Hepatocyte (in vitro differentiated cells): ENCODE data around the gene NUDT4B. TPM values are rescaled to one million over a fixed set of nuclear protein-coding genes. Genes with fewer than 3 reads are reported as not detected.
"Not testable (repeated sequence)": the region's sequence is repeated elsewhere in the genome, so short reads cannot be mapped to it uniquely, and the experiment has no call there.

Experiments
- DNase-seq: peaks from one replicate; pipeline ENCODE4 v3.0.0-alpha.2; 2016; ENCODE audit warnings: low spot score
- H2AFZ ChIP-seq: fragments of 200-600 bp; sonication (generic); 2 replicates; pipeline ENCODE4 v1.6.0; 2016; ENCODE audit warnings: antibody characterized with exemption, mild to moderate bottlenecking
- H3K27ac ChIP-seq: fragments of 200-600 bp; sonication (generic); 2 replicates; pipeline ENCODE4 v1.5.1; 2016; ENCODE audit warnings: mild to moderate bottlenecking
- H3K27me3 ChIP-seq: fragments of 200-600 bp; sonication (generic); 2 replicates; pipeline ENCODE4 v1.6.1; 2016
- H3K36me3 ChIP-seq: fragments of 200-600 bp; sonication (generic); replicated peaks from 2 replicates; pipeline ENCODE4 v1.5.1; 2016; ENCODE audit warnings: low read depth; ENCODE audit not compliant: insufficient read depth
- H3K4me1 ChIP-seq: fragments of 200-600 bp; sonication (generic); 2 replicates; pipeline ENCODE4 v1.5.1; 2016; ENCODE audit warnings: mild to moderate bottlenecking, moderate library complexity; ENCODE audit not compliant: insufficient read depth
- H3K4me2 ChIP-seq: fragments of 200-600 bp; sonication (generic); 2 replicates; pipeline ENCODE4 v1.6.0; 2016
- H3K4me3 ChIP-seq: fragments of 200-600 bp; sonication (generic); 2 replicates; pipeline ENCODE4 v1.5.1; 2016; ENCODE audit warnings: mild to moderate bottlenecking
- H3K79me2 ChIP-seq: fragments of 200-600 bp; sonication (generic); 2 replicates; pipeline ENCODE4 v1.6.0; 2017; ENCODE audit warnings: mild to moderate bottlenecking
- H3K9me2 ChIP-seq: fragments of 200-600 bp; sonication (generic); replicated peaks from 2 replicates; pipeline ENCODE4 v1.6.0; 2017; ENCODE audit warnings: mild to moderate bottlenecking; ENCODE audit not compliant: insufficient read depth
- H3K9me3 ChIP-seq: fragments of 200-600 bp; sonication (generic); 2 replicates; pipeline ENCODE4 v1.5.1; 2016; ENCODE audit warnings: low read depth, mild to moderate bottlenecking
- H4K20me1 ChIP-seq: fragments of 200-600 bp; sonication (generic); 2 replicates; pipeline ENCODE4 v1.6.0; 2016; ENCODE audit warnings: mild to moderate bottlenecking; ENCODE audit not compliant: insufficient read depth, poor library complexity, severe bottlenecking
- WGBS: methylation state at CpG from one replicate; pipeline ENCODE4 v1.1.6; 2016; ENCODE audit warnings: low lambda C conversion rate; ENCODE audit errors: missing lambda C conversion rate; 5-methylcytosine and 5-hydroxymethylcytosine counted together
- polyA plus RNA-seq: library from polyadenylated mRNA; unstranded; fragments of >200 nt; fragmentation: Nextera tagmentation; extraction: Ambion mirVana; gene quantifications from 2 replicates; pipeline ENCODE4 v1.2.1, GENCODE V29; 2016
- total RNA-seq: library from RNA; depleted of rRNA; stranded (reverse); fragments of >200 nt; gene quantifications from 2 replicates; pipeline ENCODE4 v1.2.3, GENCODE V29; 2014

Gene NUDT4B
- total RNA-seq = 107 and 127 TPM in 2 replicates
- polyA plus RNA-seq = 11.6 and 14.8 TPM in 2 replicates

GRCh38 chr1:148748563-148749334 is at the start of gene NUDT4B:
NUDT4B (plus strand) TSS chr1:148748774; CDS start chr1:148748953, 179 bp downstream.
- H3K79me2 ChIP-seq, H3K27ac ChIP-seq, H3K9me2 ChIP-seq, DNase-seq, H3K9me3 ChIP-seq, H3K4me3 ChIP-seq, H3K36me3 ChIP-seq, H3K27me3 ChIP-seq, H2AFZ ChIP-seq, H4K20me1 ChIP-seq, H3K4me2 ChIP-seq, H3K4me1 ChIP-seq: not testable (repeated sequence)
- no CpG with 5 or more reads among the region's 68 CpGs for WGBS

GRCh38 chr1:148699357-148699756 is 49.2 kb upstream of the NUDT4B start:
- not testable (repeated sequence) for H3K4me2 ChIP-seq, H3K27ac ChIP-seq, H3K9me2 ChIP-seq, H3K36me3 ChIP-seq, H3K27me3 ChIP-seq, H3K4me1 ChIP-seq, H3K79me2 ChIP-seq, H3K4me3 ChIP-seq, H4K20me1 ChIP-seq, H3K9me3 ChIP-seq, DNase-seq, H2AFZ ChIP-seq
- no CpG with 5 or more reads among the region's 5 CpGs for WGBS

GRCh38 chr1:148702242-148702641 is 46.3 kb upstream of the NUDT4B start:
- H3K4me2 ChIP-seq, H3K4me3 ChIP-seq, H4K20me1 ChIP-seq, H3K9me3 ChIP-seq, H3K79me2 ChIP-seq, H2AFZ ChIP-seq, H3K27me3 ChIP-seq, DNase-seq, H3K27ac ChIP-seq, H3K4me1 ChIP-seq, H3K9me2 ChIP-seq, H3K36me3 ChIP-seq: not testable (repeated sequence)
- WGBS = 100% methylated on average over 1 of the region's 1 CpG

DNA sequence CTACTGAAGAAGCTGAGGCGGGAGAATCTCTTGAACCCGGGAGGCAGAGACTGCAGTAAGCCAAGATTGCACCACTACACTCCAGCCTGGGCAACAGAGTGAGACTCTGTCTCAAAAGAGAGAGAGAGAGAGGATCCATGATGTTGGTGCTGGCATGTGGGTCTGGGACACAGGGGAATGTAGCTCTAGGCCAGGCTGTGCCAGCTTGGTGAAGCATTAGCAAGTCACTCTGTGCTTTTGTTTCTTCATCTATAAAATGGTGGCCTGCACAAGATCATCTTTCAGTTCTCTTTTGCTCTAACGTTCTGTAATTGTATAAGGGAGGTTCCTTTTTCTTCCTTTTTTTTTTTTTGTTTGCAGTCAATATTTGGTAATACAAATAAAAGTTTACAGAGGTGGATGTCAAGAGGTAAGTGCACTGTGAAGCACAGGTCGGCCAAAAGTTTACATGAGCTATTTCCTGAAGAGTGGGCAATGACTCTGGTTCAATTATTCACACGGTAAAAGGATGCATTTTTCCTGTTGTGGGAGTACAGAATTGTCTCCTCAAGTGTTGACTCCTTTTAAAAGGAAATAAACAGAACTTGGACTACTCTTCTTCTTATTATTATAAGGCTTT is 44.5 kb upstream of the NUDT4B start:
- H3K27ac ChIP-seq, H3K4me1 ChIP-seq, H2AFZ ChIP-seq, H3K79me2 ChIP-seq, H3K4me2 ChIP-seq, H3K9me3 ChIP-seq, DNase-seq, H3K27me3 ChIP-seq, H3K9me2 ChIP-seq, H3K36me3 ChIP-seq, H4K20me1 ChIP-seq, H3K4me3 ChIP-seq: not testable (repeated sequence)
- no CpG with 5 or more reads among the region's 5 CpGs for WGBS

GRCh38 chr1:148705316-148705948 is 43.1 kb upstream of the NUDT4B start:
- H3K27ac ChIP-seq, H3K27me3 ChIP-seq, H3K9me2 ChIP-seq, H3K9me3 ChIP-seq, H3K4me1 ChIP-seq, H3K4me3 ChIP-seq, DNase-seq, H2AFZ ChIP-seq, H3K36me3 ChIP-seq, H3K79me2 ChIP-seq, H4K20me1 ChIP-seq, H3K4me2 ChIP-seq: not testable (repeated sequence)
- WGBS = 75% methylated on average over 1 of the region's 4 CpGs

GRCh38 chr1:148708779-148709333 is 39.7 kb upstream of the NUDT4B start:
- not testable (repeated sequence) for H3K4me3 ChIP-seq, H3K9me2 ChIP-seq, H3K27me3 ChIP-seq, H4K20me1 ChIP-seq, H3K4me2 ChIP-seq, H3K36me3 ChIP-seq, H3K27ac ChIP-seq, DNase-seq, H3K9me3 ChIP-seq, H3K79me2 ChIP-seq, H3K4me1 ChIP-seq, H2AFZ ChIP-seq
- WGBS = no CpG with 5 or more reads among the region's 1 CpG

DNA sequence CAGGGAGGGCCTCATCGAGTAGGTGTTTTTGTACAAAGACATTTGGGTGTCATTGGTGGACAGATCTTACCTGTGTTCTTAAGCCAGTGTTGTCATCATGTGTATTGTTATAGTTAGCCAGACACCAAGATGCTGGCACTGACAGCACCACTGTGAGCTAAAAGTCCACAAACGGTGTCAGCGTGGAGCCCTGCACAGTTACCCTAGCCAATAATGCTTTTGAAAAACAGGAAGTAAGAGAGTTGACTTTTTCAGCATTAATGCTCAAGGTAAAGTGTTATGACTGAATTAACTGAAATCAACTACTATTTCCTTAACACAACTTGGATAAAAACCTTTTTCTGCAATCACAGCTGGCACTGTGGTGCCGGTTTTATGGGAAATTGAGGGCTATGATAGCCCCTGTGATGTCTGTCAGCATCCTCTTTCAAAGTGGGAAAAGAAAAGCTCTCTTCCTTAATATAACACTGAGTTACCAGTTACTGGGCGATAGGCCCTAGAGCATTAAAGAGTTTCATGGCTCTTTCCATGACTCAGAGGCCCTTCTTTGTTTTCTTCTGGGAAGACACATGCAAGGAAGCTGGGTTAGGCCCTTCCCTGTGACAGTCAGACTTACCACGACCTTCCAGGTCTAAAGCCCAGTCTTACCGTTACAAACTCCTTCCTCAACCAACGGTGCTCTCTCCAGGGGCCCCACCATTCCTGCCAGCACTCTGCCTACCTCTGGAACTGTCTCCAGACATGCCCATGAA is 37.6 kb upstream of the NUDT4B start:
- DNase-seq, H4K20me1 ChIP-seq, H3K4me1 ChIP-seq, H3K4me3 ChIP-seq, H3K9me2 ChIP-seq, H3K9me3 ChIP-seq, H3K36me3 ChIP-seq, H3K27ac ChIP-seq, H3K4me2 ChIP-seq, H2AFZ ChIP-seq, H3K79me2 ChIP-seq, H3K27me3 ChIP-seq: not testable (repeated sequence)
- no CpG with 5 or more reads among the region's 8 CpGs for WGBS

- not testable (repeated sequence) for H3K4me2 ChIP-seq, H2AFZ ChIP-seq, H3K4me1 ChIP-seq, H3K4me3 ChIP-seq, H4K20me1 ChIP-seq, H3K36me3 ChIP-seq, H3K9me3 ChIP-seq, H3K27ac ChIP-seq, H3K27me3 ChIP-seq, H3K79me2 ChIP-seq, DNase-seq, H3K9me2 ChIP-seq
- 75% methylated on average over 1 of the region's 1 CpG for WGBS
These were observed 36.2 kb upstream of the NUDT4B start for GRCh38 chr1:148712353-148712752.
